GM19240 (cell line): ENCODE measurements around the gene RGL1.
"Not testable (repeated sequence)": the region's sequence is repeated elsewhere in the genome, so short reads cannot be mapped to it uniquely, and the experiment has no call there.

Experiments
- DNase-seq: peaks from one replicate; pipeline ENCODE4 v3.0.0; 2011; ENCODE audit warnings: low spot score; ENCODE audit not compliant: insufficient read length

The RGL1 gene

GRCh38 chr1:183804916-183805841 is at the start of gene RGL1:
TSS of gene RGL1 (plus strand) at chr1:183805120. CDS start at chr1:183805298, 178 bp downstream.
- DNase-seq: no peak

- DNase-seq: no peak
Measured at GRCh38 chr1:183756326-183756725, 48.6 kb upstream of the RGL1 start.

GRCh38 chr1:183757061-183757460 is 47.9 kb upstream of the RGL1 start:
- no peak for DNase-seq

- no peak for DNase-seq
Measured at GRCh38 chr1:183758913-183759312, 46.0 kb upstream of the RGL1 start.

GRCh38 chr1:183760661-183761060 is 44.3 kb upstream of the RGL1 start:
- no peak for DNase-seq

- no peak for DNase-seq
Measured at GRCh38 chr1:183761871-183762270, 43.0 kb upstream of the RGL1 start.

- not testable (repeated sequence) for DNase-seq
Measured at GRCh38 chr1:183762856-183763255, 42.1 kb upstream of the RGL1 start.

GRCh38 chr1:183764981-183765380 is 39.9 kb upstream of the RGL1 start:
- no peak for DNase-seq

GRCh38 chr1:183769956-183770815 is 34.7 kb upstream of the RGL1 start:
- DNase-seq: no peak

- DNase-seq: no peak
Measured at GRCh38 chr1:183770816-183771128, 34.1 kb upstream of the RGL1 start.

- no peak for DNase-seq
Measured at GRCh38 chr1:183773482-183774274, 31.2 kb upstream of the RGL1 start.

- DNase-seq: no peak
Measured at GRCh38 chr1:183774938-183775337, 30.0 kb upstream of the RGL1 start.

- no peak for DNase-seq
Measured at GRCh38 chr1:183776731-183777130, 28.2 kb upstream of the RGL1 start.

- DNase-seq: no peak
Measured at GRCh38 chr1:183777328-183777727, 27.6 kb upstream of the RGL1 start.

GRCh38 chr1:183778045-183778444 is 26.9 kb upstream of the RGL1 start:
- DNase-seq: no peak

GRCh38 chr1:183778568-183779433 is 26.1 kb upstream of the RGL1 start:
- no peak for DNase-seq

GRCh38 chr1:183780159-183780558 is 24.8 kb upstream of the RGL1 start:
- DNase-seq: no peak

- no peak for DNase-seq
Measured at GRCh38 chr1:183780757-183781156, 24.2 kb upstream of the RGL1 start.

- DNase-seq: no peak
Measured at GRCh38 chr1:183783342-183783741, 21.6 kb upstream of the RGL1 start.

- DNase-seq: no peak
Measured at GRCh38 chr1:183783767-183784637, 20.9 kb upstream of the RGL1 start.
